ENCODE measurements around the gene ORAI3.

The ORAI3 gene

DNA sequence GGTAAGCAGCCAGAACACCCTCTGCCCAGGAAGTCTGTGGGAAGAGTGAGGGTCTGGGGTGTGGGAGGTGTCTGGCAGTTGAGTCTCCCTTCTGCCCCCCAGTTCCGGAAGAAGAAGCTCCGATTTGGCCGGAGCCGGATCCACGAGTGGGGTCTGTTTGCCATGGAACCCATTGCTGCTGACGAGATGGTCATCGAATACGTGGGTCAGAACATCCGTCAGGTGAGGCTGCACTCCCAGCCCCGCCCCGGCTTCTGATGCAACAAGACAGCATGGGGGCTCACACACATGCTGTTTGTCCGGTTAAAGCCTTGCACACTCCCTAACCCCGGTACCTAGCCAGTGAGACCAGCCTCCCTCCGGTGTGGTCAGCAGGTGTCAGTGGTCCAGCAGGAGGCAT is 32.1 kb downstream of the ORAI3 start:
- Histone ChIP-seq H3K4me3 (ENCODE audit: low read depth, low read length) (no peak overlapping the region), H2BK5ac (ENCODE audit: low read depth, low read length, poor library complexity) (no peak overlapping the region), H3K4me2 (ENCODE audit: low read length) (no peak overlapping the region), H3K79me1 (ENCODE audit: low read length) (no peaks in the 10 kb centered on the region), H3K9me3 (ENCODE audit: insufficient read depth, low read depth, low read length) (peaks cover 3% of the 10 kb centered on the region), H3K4me1 (ENCODE audit: control insufficient read depth in 1 of 2, insufficient read depth in 2 of 2, low read length in 2 of 2) (no peaks in the 10 kb centered on the region), H3K27ac (ENCODE audit: low read depth, low read length) (no peak overlapping the region), H3K27me3 (ENCODE audit: insufficient read depth, low read length) (no peaks in the 10 kb centered on the region), H4K8ac (ENCODE audit: low read depth, low read length) (no peak overlapping the region), H2AK5ac (ENCODE audit: low read length) (no peak overlapping the region), H2BK120ac (ENCODE audit: insufficient read depth, low read length, poor library complexity) (no peak overlapping the region), H3K18ac (ENCODE audit: low read length) (no peak overlapping the region), H2BK12ac (ENCODE audit: low read length) (no peak overlapping the region), H3K9ac (ENCODE audit: low read length) (no peak overlapping the region), H3K79me2 (ENCODE audit: control insufficient read depth, insufficient read depth, low read length, poor library complexity) (no peaks in the 10 kb centered on the region), H3K23ac (ENCODE audit: low read length) (no peak overlapping the region), H2AFZ (ENCODE audit: insufficient read depth, low read length, poor library complexity) (no peak overlapping the region), H4K12ac (ENCODE audit: low read depth, low read length) (no peak overlapping the region), H3K14ac (ENCODE audit: low read length) (no peak overlapping the region), H4K91ac (ENCODE audit: low read depth, low read length) (no peak overlapping the region), H3K36me3 (ENCODE audit: control insufficient read depth in 1 of 2, insufficient read depth in 2 of 2, low read length in 2 of 2) (peaks cover 76 to 78% of the 10 kb centered on the region in 2 experiments), H3K4ac (ENCODE audit: low read depth, low read length) (no peak overlapping the region)
- no CpG with 5 or more reads among the region's 14 CpGs for WGBS (ENCODE audit: extremely low coverage, insufficient coverage, insufficient read length)
- no peak for DNase-seq

DNA sequence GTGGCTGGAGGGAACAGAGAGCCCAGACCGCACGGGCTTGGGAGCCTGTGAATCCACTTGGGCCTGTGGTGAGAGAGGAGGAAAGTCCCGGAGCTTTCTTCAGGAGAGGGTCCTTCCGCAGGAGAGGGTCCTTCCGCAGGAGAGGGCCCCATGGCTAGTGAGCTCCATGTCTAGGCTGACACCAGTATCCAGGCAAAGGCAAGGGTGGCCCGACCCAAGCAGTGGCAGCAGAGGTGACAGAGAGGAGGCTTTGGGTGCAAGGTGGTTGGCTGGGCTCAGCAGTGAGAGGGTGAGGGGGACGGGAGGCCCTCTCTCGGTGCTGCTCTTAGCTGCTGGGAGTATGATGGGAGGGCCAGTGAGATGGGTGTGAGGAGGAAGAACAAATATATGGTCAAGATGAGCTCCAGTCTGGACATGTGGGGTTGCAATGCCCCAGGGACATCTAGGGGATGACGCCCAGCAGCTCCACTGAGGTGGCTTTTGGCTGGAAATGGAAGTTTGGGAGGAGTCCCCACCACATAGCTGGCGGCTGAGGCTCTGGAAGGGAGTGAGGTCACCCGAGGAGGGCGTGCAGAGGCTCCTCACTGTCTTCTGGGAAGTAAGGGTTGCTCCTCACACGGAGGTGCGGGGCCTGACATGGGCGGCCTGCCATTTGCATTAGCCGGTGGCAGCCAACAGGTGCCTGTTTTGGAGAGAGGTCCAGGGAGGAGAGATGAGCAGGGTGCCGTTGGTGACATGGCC is 33.9 kb downstream of the ORAI3 start:
- Histone ChIP-seq H3K4me2 (ENCODE audit: low read length) (no peak overlapping the region), H4K91ac (ENCODE audit: low read depth, low read length) (no peak overlapping the region), H3K4me3 (ENCODE audit: low read depth, low read length) (no peak overlapping the region), H3K79me1 (ENCODE audit: low read length) (no peaks in the 10 kb centered on the region), H4K8ac (ENCODE audit: low read depth, low read length) (no peak overlapping the region), H3K14ac (ENCODE audit: low read length) (no peak overlapping the region), H3K36me3 (ENCODE audit: control insufficient read depth in 1 of 2, insufficient read depth in 2 of 2, low read length in 2 of 2) (peaks cover 60 to 65% of the 10 kb centered on the region in 2 experiments), H3K4me1 (ENCODE audit: control insufficient read depth in 1 of 2, insufficient read depth in 2 of 2, low read length in 2 of 2) (no peaks in the 10 kb centered on the region), H4K12ac (ENCODE audit: low read depth, low read length) (no peak overlapping the region), H2AK5ac (ENCODE audit: low read length) (no peak overlapping the region), H3K23ac (ENCODE audit: low read length) (no peak overlapping the region), H2BK5ac (ENCODE audit: low read depth, low read length, poor library complexity) (no peak overlapping the region), H3K9me3 (ENCODE audit: insufficient read depth, low read depth, low read length) (peaks cover 2% of the 10 kb centered on the region), H3K27me3 (ENCODE audit: insufficient read depth, low read length) (no peaks in the 10 kb centered on the region), H2BK12ac (ENCODE audit: low read length) (no peak overlapping the region), H2BK120ac (ENCODE audit: insufficient read depth, low read length, poor library complexity) (no peak overlapping the region), H3K9ac (ENCODE audit: low read length) (no peak overlapping the region), H3K79me2 (ENCODE audit: control insufficient read depth, insufficient read depth, low read length, poor library complexity) (no peaks in the 10 kb centered on the region), H2AFZ (ENCODE audit: insufficient read depth, low read length, poor library complexity) (no peak overlapping the region), H3K27ac (ENCODE audit: low read depth, low read length) (no peak overlapping the region), H3K18ac (ENCODE audit: low read length) (no peak overlapping the region), H3K4ac (ENCODE audit: low read depth, low read length) (no peak overlapping the region)
- no CpG with 5 or more reads among the region's 17 CpGs for WGBS (ENCODE audit: extremely low coverage, insufficient coverage, insufficient read length)
- DNase-seq, result no peak

DNA sequence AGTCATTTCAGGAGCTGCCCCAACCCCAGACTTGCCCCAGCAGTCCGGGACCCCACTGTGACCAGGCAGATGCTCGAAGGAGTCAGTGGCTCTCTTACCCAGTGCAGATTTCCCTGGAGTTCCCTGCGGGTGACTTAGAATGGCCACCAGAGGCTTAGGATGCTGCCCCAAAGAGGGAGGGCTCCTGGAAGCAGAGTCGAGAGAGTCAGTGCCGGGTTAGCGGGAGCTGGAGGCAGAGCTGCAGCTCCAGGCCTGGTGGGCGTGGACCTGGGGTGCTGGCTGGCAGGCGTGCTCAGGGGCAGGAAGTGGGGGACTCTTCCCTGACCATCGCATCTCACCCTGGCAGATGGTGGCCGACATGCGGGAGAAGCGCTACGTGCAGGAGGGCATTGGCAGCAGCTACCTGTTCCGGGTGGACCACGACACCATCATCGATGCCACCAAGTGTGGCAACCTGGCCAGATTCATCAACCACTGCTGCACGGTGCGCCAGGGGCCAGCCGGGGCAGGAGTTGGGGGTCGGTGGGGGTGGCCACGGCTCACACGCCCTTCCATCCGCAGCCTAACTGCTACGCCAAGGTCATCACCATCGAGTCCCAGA is 34.5 kb downstream of the ORAI3 start:
- no peak overlapping the region for H3K9ac ChIP-seq (ENCODE audit: low read length)
- no peak overlapping the region for H2AK5ac ChIP-seq (ENCODE audit: low read length)
- H3K79me2 ChIP-seq (ENCODE audit: control insufficient read depth, insufficient read depth, low read length, poor library complexity), result no peaks in the 10 kb centered on the region
- no peak overlapping the region for H3K4me3 ChIP-seq (ENCODE audit: low read depth, low read length)
- H2BK120ac ChIP-seq (ENCODE audit: insufficient read depth, low read length, poor library complexity), result no peak overlapping the region
- H3K9me3 ChIP-seq (ENCODE audit: insufficient read depth, low read depth, low read length), result peaks cover 2% of the 10 kb centered on the region
- no peak overlapping the region for H3K23ac ChIP-seq (ENCODE audit: low read length)
- H3K4me2 ChIP-seq (ENCODE audit: low read length), result no peak overlapping the region
- no peak overlapping the region for H4K91ac ChIP-seq (ENCODE audit: low read depth, low read length)
- WGBS (ENCODE audit: extremely low coverage, insufficient coverage, insufficient read length), result no CpG with 5 or more reads among the region's 25 CpGs
- H3K27ac ChIP-seq (ENCODE audit: low read depth, low read length), result no peak overlapping the region
- H2BK5ac ChIP-seq (ENCODE audit: low read depth, low read length, poor library complexity), result no peak overlapping the region
- H4K8ac ChIP-seq (ENCODE audit: low read depth, low read length), result no peak overlapping the region
- H3K4ac ChIP-seq (ENCODE audit: low read depth, low read length), result no peak overlapping the region
- H3K36me3 ChIP-seq (ENCODE audit: control insufficient read depth in 1 of 2, insufficient read depth in 2 of 2, low read length in 2 of 2), result peaks cover 56 to 61% of the 10 kb centered on the region in 2 experiments
- H3K27me3 ChIP-seq (ENCODE audit: insufficient read depth, low read length), result no peaks in the 10 kb centered on the region
- no peak overlapping the region for H4K12ac ChIP-seq (ENCODE audit: low read depth, low read length)
- no peak for DNase-seq
- H2AFZ ChIP-seq (ENCODE audit: insufficient read depth, low read length, poor library complexity), result no peak overlapping the region
- no peak overlapping the region for H2BK12ac ChIP-seq (ENCODE audit: low read length)
- no peak overlapping the region for H3K18ac ChIP-seq (ENCODE audit: low read length)
- H3K14ac ChIP-seq (ENCODE audit: low read length), result no peak overlapping the region
- H3K79me1 ChIP-seq (ENCODE audit: low read length), result no peaks in the 10 kb centered on the region
- H3K4me1 ChIP-seq (ENCODE audit: control insufficient read depth in 1 of 2, insufficient read depth in 2 of 2, low read length in 2 of 2), result no peaks in the 10 kb centered on the region

DNA sequence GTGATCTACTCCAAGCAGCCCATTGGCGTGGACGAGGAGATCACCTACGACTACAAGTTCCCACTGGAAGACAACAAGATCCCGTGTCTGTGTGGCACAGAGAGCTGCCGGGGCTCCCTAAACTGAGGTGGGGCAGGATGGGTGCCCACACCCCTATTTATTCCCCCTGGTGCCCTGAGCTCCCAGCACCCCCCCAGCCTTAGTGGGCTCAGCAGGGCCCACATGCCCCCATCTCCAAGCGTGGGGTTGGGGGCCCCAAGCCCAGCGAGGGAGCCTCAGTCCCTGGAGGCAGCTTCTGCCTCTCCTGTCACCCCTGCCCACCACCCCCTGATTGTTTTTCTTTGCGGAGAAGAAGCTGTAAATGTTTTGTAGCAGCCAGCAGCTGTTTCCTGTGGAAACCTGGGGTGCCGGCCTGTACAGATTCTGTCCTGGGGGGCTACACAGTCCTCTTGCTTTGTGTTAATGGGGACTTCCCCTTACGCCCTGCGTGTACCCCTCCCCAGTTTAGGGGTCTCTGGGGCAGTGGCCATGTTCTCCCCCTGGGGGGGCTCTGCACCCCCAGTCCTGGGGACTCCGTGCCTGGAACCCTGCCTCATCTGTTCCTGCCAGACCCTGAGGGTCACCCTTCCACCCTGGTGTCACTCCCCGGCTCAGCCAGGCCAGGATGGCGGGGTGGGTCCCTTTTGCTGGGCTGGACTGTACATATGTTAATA is 35.2 kb downstream of the ORAI3 start:
- DNase-seq, result no peak
- Histone ChIP-seq H4K8ac (ENCODE audit: low read depth, low read length) (no peak overlapping the region), H3K14ac (ENCODE audit: low read length) (no peak overlapping the region), H3K4me1 (ENCODE audit: control insufficient read depth in 1 of 2, insufficient read depth in 2 of 2, low read length in 2 of 2) (no peaks in the 10 kb centered on the region), H3K36me3 (ENCODE audit: control insufficient read depth in 1 of 2, insufficient read depth in 2 of 2, low read length in 2 of 2) (peaks cover 50 to 56% of the 10 kb centered on the region in 2 experiments), H3K4me2 (ENCODE audit: low read length) (no peak overlapping the region), H2BK5ac (ENCODE audit: low read depth, low read length, poor library complexity) (no peak overlapping the region), H2AK5ac (ENCODE audit: low read length) (no peak overlapping the region), H3K9me3 (ENCODE audit: insufficient read depth, low read depth, low read length) (peaks cover 2% of the 10 kb centered on the region), H3K4ac (ENCODE audit: low read depth, low read length) (no peak overlapping the region), H3K23ac (ENCODE audit: low read length) (no peak overlapping the region), H2AFZ (ENCODE audit: insufficient read depth, low read length, poor library complexity) (no peak overlapping the region), H2BK12ac (ENCODE audit: low read length) (no peak overlapping the region), H3K18ac (ENCODE audit: low read length) (no peak overlapping the region), H3K4me3 (ENCODE audit: low read depth, low read length) (no peak overlapping the region), H3K9ac (ENCODE audit: low read length) (no peak overlapping the region), H4K12ac (ENCODE audit: low read depth, low read length) (no peak overlapping the region), H3K79me2 (ENCODE audit: control insufficient read depth, insufficient read depth, low read length, poor library complexity) (no peaks in the 10 kb centered on the region), H3K27me3 (ENCODE audit: insufficient read depth, low read length) (no peaks in the 10 kb centered on the region), H4K91ac (ENCODE audit: low read depth, low read length) (no peak overlapping the region), H2BK120ac (ENCODE audit: insufficient read depth, low read length, poor library complexity) (no peak overlapping the region), H3K79me1 (ENCODE audit: low read length) (no peaks in the 10 kb centered on the region), H3K27ac (ENCODE audit: low read depth, low read length) (no peak overlapping the region)
- no CpG with 5 or more reads among the region's 14 CpGs for WGBS (ENCODE audit: extremely low coverage, insufficient coverage, insufficient read length)

Data from trophoblast cell (in vitro differentiated cells and primary cell).